Loucy (cell line): ENCODE results near the gene SLC31A2.

Experiments
- H2AFZ ChIP-seq: fragments of 200-600 bp; sonication (generic); 2 replicates; pipeline ENCODE4 v1.6.0; 2016; ENCODE audit warnings: antibody characterized with exemption, mild to moderate bottlenecking, low read length, moderate library complexity
- H3F3A ChIP-seq: fragments of 200-600 bp; 2 replicates; pipeline ENCODE4 v1.6.0; 2016; ENCODE audit warnings: antibody characterized with exemption, low read depth, mild to moderate bottlenecking
- H3K27me3 ChIP-seq: fragments of 200-600 bp; sonication (generic); 2 replicates; pipeline ENCODE4 v1.6.1; 2014; ENCODE audit warnings: low read length, mild to moderate bottlenecking; ENCODE audit not compliant: insufficient read depth, poor library complexity, severe bottlenecking
- H3K36me3 ChIP-seq: fragments of 200-600 bp; sonication (generic); 2 replicates; pipeline ENCODE4 v1.6.1; 2016; ENCODE audit warnings: low read length; ENCODE audit not compliant: insufficient read depth
- H3K4me1 ChIP-seq: fragments of 200-600 bp; sonication (generic); 2 replicates; pipeline ENCODE4 v1.5.1; 2014; ENCODE audit warnings: low read length, mild to moderate bottlenecking; ENCODE audit not compliant: insufficient read depth, poor library complexity, severe bottlenecking
- H3K4me2 ChIP-seq: fragments of 200-600 bp; sonication (generic); 2 replicates; pipeline ENCODE4 v1.6.0; 2014; ENCODE audit warnings: antibody characterized with exemption, low read length, low read depth, mild to moderate bottlenecking; ENCODE audit not compliant: poor library complexity, severe bottlenecking
- H3K4me3 ChIP-seq: fragments of 200-600 bp; sonication (generic); 2 replicates; pipeline ENCODE4 v1.5.1; 2014; ENCODE audit warnings: low read length, mild to moderate bottlenecking, mixed read lengths; ENCODE audit not compliant: poor library complexity, severe bottlenecking
- H3K79me2 ChIP-seq: fragments of 200-600 bp; sonication (generic); 2 replicates; pipeline ENCODE4 v1.6.1; 2014; ENCODE audit warnings: low read length; ENCODE audit not compliant: insufficient read depth
- H3K9ac ChIP-seq: fragments of 200-600 bp; sonication (generic); 2 replicates; pipeline ENCODE4 v1.6.0; 2014; ENCODE audit warnings: mild to moderate bottlenecking, low read depth, low read length, moderate library complexity; ENCODE audit not compliant: poor library complexity, severe bottlenecking
- H3K9me2 ChIP-seq: fragments of 200-600 bp; sonication (generic); replicated peaks from 2 replicates; pipeline ENCODE4 v1.6.1; 2016; ENCODE audit warnings: low read depth, low read length, mixed read lengths
- H3K9me3 ChIP-seq: fragments of 200-600 bp; sonication (generic); 2 replicates; pipeline ENCODE4 v1.6.1; 2014; ENCODE audit warnings: mild to moderate bottlenecking, antibody characterized with exemption, low read length, low read depth; ENCODE audit not compliant: insufficient read depth
- H4K20me1 ChIP-seq: fragments of 200-600 bp; sonication (generic); 2 replicates; pipeline ENCODE4 v1.6.0; 2014; ENCODE audit warnings: antibody characterized with exemption, low read length, mild to moderate bottlenecking; ENCODE audit not compliant: insufficient read depth, poor library complexity, severe bottlenecking
- EZH2phosphoT487 ChIP-seq: fragments of 200-600 bp; IDR thresholded peaks from 2 replicates; pipeline ENCODE4 v1.6.1; 2018; ENCODE audit warnings: antibody characterized with exemption, mild to moderate bottlenecking, moderate library complexity, borderline replicate concordance
- TF ChIP-seq, protein P1 (sequence below): fragments of 200-600 bp; sonication (generic); conservative IDR thresholded peaks from 2 replicates; pipeline ENCODE4 v1.5.1; 2014; ENCODE audit warnings: mild to moderate bottlenecking, antibody characterized with exemption, low read length

The SLC31A2 gene

DNA sequence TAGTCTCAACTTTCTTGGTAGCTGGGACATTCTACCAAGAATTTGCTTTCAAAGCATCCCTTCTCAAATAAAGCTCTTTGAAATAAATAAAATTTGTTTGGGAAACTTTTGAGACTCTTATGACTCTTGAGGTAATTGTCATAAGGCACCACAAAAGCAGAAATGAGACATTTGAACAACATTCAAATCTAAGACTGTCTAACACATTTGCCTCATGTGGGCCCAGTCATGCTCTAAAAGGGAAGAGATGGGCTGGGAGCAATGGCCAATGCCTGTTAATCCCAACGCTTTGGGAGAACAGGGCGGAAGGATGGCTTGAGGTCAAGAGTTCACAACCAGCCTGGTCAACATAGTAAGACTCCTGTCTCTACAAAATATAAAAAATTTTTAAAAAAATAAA lies 26.4 kb downstream of the SLC31A2 start:
- no peak overlapping the region for H3K9ac ChIP-seq
- no peaks in the 10 kb centered on the region for H3K27me3 ChIP-seq
- H3K4me2 ChIP-seq, result no peak overlapping the region
- no peaks in the 10 kb centered on the region for H3K9me3 ChIP-seq
- no peaks in the 10 kb centered on the region for H3K9me2 ChIP-seq
- no peak for TF ChIP-seq EZH2phosphoT487
- TF ChIP-seq, protein P1, sequence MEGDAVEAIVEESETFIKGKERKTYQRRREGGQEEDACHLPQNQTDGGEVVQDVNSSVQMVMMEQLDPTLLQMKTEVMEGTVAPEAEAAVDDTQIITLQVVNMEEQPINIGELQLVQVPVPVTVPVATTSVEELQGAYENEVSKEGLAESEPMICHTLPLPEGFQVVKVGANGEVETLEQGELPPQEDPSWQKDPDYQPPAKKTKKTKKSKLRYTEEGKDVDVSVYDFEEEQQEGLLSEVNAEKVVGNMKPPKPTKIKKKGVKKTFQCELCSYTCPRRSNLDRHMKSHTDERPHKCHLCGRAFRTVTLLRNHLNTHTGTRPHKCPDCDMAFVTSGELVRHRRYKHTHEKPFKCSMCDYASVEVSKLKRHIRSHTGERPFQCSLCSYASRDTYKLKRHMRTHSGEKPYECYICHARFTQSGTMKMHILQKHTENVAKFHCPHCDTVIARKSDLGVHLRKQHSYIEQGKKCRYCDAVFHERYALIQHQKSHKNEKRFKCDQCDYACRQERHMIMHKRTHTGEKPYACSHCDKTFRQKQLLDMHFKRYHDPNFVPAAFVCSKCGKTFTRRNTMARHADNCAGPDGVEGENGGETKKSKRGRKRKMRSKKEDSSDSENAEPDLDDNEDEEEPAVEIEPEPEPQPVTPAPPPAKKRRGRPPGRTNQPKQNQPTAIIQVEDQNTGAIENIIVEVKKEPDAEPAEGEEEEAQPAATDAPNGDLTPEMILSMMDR, result no peak
- H3K79me2 ChIP-seq, result no peaks in the 10 kb centered on the region
- no peak overlapping the region for H3K4me3 ChIP-seq
- H3K36me3 ChIP-seq, result peaks cover 93% of the 10 kb centered on the region
- no peaks in the 10 kb centered on the region for H3F3A ChIP-seq
- H3K4me1 ChIP-seq, result no peaks in the 10 kb centered on the region
- no peaks in the 10 kb centered on the region for H4K20me1 ChIP-seq
- H2AFZ ChIP-seq, result no peak overlapping the region

DNA sequence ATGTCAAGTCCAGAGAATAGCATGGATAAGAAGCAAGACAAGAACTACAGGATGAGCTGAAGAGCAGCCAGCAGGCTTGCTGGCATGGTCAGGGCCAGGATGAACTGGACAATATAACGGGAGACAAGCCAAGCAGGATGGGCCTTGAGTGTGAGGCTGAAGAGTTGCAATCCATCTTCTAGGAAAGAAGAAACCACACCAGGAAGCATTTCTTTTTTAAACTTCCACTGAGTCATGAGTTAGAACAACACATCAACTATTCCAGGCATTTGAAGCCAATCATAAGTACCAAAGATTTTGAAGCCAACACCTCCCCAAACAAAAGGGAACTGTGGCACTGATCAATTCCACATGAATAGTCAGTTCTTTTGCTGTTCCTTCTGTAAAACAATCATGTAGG lies 27.3 kb downstream of the SLC31A2 start:
- Histone ChIP-seq H3K9me3 (no peaks in the 10 kb centered on the region), H3K27me3 (no peaks in the 10 kb centered on the region), H2AFZ (no peak overlapping the region), H3K79me2 (no peaks in the 10 kb centered on the region), H3K4me2 (no peak overlapping the region), H3F3A (no peaks in the 10 kb centered on the region), H4K20me1 (no peaks in the 10 kb centered on the region), H3K4me3 (no peak overlapping the region), H3K4me1 (no peaks in the 10 kb centered on the region), H3K9me2 (no peaks in the 10 kb centered on the region), H3K36me3 (peaks cover 93% of the 10 kb centered on the region), H3K9ac (no peak overlapping the region)
- TF ChIP-seq, protein P1, result no peak
- no peak for TF ChIP-seq EZH2phosphoT487

DNA sequence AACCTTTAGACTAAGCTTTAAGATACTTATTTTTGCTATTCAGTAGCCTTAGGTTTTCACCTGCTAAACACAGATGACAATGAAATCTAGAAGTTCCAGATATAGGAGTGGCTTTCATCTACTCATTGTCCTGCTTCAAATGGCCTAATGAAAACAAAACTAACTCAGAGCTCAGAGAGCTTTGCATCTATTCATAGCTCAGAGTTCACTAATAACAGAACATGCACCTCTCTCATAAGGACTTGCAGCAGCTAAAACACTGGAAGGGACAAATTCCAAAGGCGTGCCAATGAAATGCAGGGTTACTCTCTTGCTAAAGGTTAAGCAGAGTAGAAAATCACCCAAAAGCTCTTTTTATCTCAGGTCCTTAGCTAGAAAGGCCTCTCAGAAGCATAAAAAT lies 29.0 kb downstream of the SLC31A2 start:
- Histone ChIP-seq H3K4me1 (no peaks in the 10 kb centered on the region), H3K9me3 (no peaks in the 10 kb centered on the region), H3K4me2 (no peak overlapping the region), H4K20me1 (no peaks in the 10 kb centered on the region), H2AFZ (no peak overlapping the region), H3K27me3 (no peaks in the 10 kb centered on the region), H3K79me2 (no peaks in the 10 kb centered on the region), H3K9ac (no peak overlapping the region), H3K9me2 (no peaks in the 10 kb centered on the region), H3K4me3 (no peak overlapping the region), H3F3A (no peaks in the 10 kb centered on the region), H3K36me3 (peaks cover 95% of the 10 kb centered on the region)
- TF ChIP-seq EZH2phosphoT487, result no peak
- TF ChIP-seq, protein P1, result no peak
